NCI-H345 (cell line): ENCODE results near the gene ARF6.
"Not testable (repeated sequence)": the region's sequence is repeated elsewhere in the genome, so short reads cannot be mapped to it uniquely, and the experiment has no call there.

Source experiments
- DNase-seq: peaks from one replicate; lab custom pipeline; 2025; lab: John Stamatoyannopoulos, UW

Gene ARF6

DNA sequence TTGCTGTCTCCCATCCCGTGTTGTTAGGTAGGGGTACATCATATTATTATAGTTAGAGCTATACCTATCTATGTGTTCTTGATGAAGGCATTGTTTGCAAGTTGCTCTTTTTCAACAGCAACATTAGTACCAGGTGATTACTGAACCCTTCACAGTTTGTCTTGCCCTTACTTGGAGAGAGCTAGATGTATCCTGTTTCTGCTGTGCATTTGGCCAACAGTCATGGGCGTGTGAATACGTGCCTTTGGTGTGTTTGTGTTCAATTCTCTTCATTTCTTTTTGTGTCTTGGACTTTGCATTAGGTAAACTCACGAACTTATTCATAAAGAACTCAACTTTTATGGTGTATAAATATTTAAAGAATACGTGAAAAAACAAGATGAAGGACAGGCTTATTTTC, 14.3 kb downstream of the ARF6 start:
- DNase-seq = no peak

GRCh38 chr14:49908433-49908782, 15.5 kb downstream of the ARF6 start:
- DNase-seq = no peak

- no peak for DNase-seq
Observed at GRCh38 chr14:49909016-49909415, 16.1 kb downstream of the ARF6 start.

DNA sequence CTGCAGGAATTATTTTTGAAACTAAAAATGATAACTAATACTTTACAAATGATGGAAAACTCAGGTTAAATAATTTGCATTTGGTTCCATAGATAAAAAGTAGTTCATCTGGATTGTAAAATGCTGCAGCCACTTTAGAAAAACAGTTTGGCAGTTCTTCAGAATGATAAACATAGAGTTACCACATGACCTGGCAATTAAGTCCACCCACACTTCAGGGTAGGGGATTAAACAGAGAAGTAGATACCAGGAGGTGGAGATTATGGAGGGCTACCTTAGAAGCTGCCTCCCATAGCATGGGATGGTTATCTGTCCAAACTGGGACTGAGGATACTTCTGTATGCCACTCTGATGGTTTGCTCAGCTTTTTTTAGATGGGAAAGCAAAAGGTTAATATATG, 22.2 kb downstream of the ARF6 start:
- no peak for DNase-seq

- no peak for DNase-seq
Observed at GRCh38 chr14:49918706-49919105, 25.8 kb downstream of the ARF6 start.

DNA sequence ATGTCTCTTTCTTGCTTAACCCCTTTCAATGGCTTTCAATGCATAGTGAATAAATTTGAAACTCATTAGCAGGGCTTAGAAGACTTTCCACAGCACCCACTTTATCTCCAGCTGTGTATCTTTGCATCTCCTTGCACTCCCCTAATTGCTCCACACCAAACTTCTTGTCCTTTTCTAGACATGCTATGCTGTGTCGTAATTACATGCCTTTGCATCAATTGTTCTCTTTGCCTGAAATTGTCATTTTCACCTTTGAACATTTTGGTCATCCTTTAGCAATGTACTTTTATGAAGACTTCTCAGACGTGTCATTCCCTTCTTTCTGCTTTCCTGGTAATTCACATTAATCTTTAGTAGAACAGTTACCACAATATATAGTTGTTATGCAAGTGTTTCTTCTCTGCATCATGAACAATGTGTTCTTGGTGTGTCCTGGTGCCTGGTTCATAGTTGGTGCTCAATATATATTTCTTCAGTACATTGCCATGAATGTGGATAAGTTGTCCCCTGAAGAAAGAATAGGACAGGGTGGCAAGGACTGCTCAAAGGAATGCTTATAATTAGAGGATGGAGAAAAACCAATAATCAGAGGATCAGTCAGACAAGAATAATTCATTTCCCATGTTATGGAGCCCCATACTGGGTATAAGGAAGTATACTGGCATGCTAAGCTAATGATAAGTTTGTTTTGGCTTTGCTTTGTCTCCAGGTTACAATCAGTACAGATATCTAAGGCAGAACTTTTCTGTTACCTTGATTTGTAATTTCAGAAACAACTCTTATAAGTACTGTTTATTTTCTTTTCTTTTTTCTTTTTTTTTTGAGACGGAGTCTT, 27.2 kb downstream of the ARF6 start:
- no peak for DNase-seq

DNA sequence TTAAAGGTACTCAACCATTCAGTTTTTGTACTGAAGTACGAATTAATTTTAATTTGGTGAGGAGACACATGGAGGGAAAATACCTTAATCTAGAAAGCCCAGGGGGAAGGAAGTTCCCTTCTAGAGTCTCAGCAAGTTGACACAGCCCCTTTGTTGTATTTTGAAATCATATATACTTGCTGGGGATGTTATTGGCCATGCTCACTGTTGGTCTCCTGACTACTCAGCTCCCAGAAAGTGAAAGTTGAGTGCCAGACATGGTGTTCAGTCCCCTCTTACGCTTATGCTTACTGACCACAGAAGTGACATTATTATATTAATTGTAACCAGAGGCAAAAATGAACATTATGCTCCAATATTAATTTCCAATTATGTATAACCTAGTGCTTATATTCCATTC, 28.1 kb downstream of the ARF6 start:
- DNase-seq = no peak

DNA sequence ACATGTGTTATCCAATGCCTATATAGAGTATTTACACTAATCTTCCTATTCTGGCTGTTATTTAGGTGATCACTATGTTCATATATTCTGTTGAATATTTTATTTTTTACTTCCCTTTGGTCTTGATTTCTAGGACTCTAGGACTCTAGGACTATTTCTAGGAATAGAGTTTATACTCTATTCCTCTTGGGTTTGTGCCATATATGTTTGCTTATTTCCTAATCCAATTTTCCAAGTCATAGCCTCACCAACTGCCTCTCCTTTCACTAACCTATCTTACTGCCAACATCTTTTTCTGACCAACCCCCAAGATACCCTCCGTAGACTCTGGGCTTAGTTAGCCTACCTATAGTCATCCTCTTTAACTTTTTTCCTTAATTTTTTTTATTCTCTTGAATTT, 28.5 kb downstream of the ARF6 start:
- DNase-seq = no peak

DNA sequence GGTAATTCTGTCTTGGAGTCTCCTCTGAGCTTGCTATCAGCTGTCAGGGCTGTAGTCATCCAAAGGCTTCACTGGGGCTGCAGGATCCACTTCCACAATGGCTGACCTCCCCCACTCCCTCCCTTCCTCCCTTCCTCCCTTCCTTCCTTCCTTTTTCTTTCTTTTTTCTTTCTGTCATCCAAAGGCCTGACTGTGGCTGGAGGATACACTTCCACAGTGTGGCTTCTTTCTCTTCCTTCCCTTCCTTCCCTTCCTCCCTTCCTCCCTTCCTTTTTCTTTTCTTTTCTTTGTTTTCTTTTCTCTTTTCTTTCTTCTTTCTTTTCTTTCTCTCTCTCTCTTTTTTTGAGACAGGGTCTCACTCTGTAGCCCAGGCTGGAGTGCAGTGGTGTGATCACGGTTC, 30.6 kb downstream of the ARF6 start:
- DNase-seq = no peak

DNA sequence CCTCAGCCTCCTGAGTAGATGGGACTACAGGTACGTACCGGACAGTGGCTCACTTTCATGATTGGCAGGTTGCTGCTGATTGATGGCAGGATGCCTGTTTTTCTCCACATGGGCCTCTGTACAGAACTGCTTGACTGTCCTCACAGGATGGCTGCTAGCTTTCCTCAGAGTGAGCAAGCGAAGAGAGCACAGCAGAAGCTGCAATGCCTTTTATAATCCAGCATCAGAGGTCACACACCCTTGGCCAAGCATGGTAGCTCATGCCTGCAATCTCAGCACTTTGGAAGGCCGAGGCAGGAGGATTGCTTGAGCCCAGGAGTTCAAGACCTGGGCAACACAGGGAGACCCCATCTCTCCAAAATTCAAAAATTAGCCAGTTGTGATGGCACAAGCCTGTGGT, 31.0 kb downstream of the ARF6 start:
- DNase-seq = no peak

DNA sequence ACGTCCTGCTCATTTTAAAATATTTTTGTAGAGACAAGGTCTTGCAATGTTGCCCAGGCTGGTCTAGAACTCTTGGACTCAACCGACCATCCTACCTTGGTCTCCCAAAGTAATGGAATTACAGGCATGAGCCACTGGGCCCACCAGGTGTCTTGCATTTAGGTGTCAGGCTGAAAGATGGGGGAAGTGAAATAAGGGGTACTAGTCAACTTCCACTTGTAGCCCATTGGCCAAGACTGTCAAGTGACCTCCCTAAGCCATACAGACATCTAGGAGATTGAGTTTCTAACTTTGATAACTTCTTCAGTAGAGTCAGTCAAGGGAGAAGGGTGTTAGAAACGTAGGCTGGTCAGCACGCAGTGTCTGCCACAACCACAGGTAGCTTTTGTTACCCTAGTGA, 32.0 kb downstream of the ARF6 start:
- DNase-seq = no peak

GRCh38 chr14:49926803-49927202, 33.9 kb downstream of the ARF6 start:
- DNase-seq = no peak

GRCh38 chr14:49928015-49928414, 35.1 kb downstream of the ARF6 start:
- DNase-seq = no peak

DNA sequence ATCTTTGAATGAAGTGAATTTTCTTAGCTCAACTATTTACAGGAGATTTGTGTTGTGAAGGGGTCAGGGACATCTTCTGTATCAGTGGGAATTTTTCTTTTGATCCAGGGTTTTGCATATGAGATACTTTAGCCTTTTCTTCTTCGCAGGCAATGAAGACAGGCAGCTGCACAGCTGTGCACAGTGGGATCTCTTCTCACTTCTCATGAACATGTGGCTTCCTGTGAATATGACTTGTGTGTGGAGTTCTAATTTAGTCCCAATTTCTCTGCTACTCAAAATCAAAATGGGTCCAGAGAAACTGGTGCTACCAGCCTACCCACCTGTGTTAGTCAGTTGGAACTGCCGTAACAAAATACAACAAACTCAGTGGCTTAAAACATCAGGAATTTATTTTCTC, 37.8 kb downstream of the ARF6 start:
- DNase-seq = no peak

DNA sequence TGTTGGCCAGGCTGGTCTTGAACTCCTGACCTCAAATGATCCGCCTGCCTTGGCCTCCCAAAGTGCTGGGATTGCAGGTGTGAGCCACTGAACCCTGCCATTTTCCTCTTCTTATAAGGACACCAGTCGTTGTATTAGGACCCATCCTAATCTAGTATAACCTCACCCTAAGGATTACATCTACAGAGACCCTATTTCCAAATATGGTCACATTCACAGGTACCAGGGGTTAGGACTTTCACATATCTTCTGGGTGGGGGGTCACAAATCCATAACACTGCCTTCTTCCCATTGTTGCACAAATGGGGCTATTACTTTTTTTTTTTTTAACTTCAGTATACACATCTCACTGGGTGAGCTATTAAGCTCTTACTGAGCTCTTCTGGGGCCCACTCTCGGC, 38.6 kb downstream of the ARF6 start:
- no peak for DNase-seq

DNA sequence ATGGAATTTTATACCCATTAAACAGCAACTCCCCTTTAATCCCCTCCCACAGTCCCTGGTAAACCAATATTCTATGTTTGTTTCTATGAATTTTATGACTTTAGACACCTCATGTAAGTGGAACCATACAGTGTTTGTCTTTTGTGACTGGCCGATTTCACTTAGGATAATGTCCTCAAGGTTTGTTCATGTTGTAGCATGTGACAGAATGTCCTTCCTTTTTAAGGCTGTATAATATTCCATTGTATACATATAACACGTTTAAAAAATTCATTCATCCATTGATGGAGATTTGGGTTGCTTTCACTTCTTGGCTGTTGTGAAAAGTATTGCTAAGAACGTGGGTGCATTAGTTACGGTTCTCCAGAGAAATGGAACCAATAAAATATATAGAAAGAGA, 40.2 kb downstream of the ARF6 start:
- DNase-seq = no peak

GRCh38 chr14:49933704-49934103, 40.8 kb downstream of the ARF6 start:
- no peak for DNase-seq

GRCh38 chr14:49934646-49935045, 41.8 kb downstream of the ARF6 start:
- no peak for DNase-seq

DNA sequence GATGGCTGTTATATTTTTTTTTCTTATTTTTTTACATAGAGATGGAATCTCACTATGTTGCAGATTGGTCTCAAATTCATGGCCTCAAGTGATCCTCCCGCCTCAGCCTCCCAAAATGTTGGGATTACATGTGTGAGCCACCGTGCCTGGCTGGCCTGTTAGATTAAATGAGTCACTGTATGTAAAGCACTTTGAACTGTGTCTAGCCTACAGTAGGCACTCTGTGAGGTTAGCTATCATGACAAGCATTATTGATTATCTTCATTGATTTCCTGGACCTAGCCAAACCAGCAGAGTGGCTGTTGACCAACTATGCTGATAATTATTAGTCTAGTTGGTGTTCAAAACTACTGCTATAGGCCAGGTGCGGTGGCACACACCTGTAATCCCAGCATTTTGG, 42.6 kb downstream of the ARF6 start:
- no peak for DNase-seq

- not testable (repeated sequence) for DNase-seq
Observed at GRCh38 chr14:49936246-49936645, 43.4 kb downstream of the ARF6 start.

- not testable (repeated sequence) for DNase-seq
Observed at GRCh38 chr14:49936882-49937281, 44.0 kb downstream of the ARF6 start.

GRCh38 chr14:49939215-49939614, 46.3 kb downstream of the ARF6 start:
- not testable (repeated sequence) for DNase-seq

- DNase-seq = no peak
Observed at GRCh38 chr14:49939884-49940510, 47.1 kb downstream of the ARF6 start.
